Measurements from ENCODE around the gene RAG1. TPM values are rescaled to one million over a fixed set of nuclear protein-coding genes. Genes with fewer than 3 reads are reported as not detected.

Gene RAG1
- total RNA-seq, 4 donors from 2014 or later, result 0.60 to 3.2 (median 1.5) TPM

DNA sequence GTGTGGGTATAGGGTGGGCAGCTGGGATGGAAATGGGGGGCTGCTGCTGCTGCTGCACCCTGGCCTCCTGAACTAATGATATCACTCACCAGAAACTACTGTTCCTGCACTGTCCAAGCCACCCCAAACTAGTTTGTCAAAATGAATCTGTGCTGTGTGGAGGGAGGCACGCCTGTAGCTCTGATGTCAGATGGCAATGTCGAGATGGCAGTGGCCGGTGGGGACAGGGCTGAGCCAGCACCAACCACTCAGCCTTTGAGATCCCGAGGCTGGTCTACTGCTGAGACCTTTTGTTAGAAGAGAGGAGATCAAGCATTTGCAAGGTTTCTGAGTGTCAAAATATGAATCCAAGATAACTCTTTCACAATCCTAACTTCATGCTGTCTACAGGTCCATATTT is 1.3 kb downstream of the RAG1 start:
- in situ Hi-C loops (cut with MboI; ENCODE audit: low pct_ligation_motif_present in 1 of 4, low pct_unique_long_range_greater_than_20kb in 1 of 4, low sequenced_read_pairs in 3 of 4) (loop anchor here (10.0 kb wide), 2 partner anchors 106 to 176 kb away; no protein-coding TSS in a partner anchor), intact Hi-C loops (cut with DNase I; ENCODE audit: low total_unique reads) (no loop called here)
- TF ChIP-seq EP300 (IDR thresholded peaks at IDR 0.05; ENCODE audit: low read depth), result no peak
- TF ChIP-seq, protein P1, sequence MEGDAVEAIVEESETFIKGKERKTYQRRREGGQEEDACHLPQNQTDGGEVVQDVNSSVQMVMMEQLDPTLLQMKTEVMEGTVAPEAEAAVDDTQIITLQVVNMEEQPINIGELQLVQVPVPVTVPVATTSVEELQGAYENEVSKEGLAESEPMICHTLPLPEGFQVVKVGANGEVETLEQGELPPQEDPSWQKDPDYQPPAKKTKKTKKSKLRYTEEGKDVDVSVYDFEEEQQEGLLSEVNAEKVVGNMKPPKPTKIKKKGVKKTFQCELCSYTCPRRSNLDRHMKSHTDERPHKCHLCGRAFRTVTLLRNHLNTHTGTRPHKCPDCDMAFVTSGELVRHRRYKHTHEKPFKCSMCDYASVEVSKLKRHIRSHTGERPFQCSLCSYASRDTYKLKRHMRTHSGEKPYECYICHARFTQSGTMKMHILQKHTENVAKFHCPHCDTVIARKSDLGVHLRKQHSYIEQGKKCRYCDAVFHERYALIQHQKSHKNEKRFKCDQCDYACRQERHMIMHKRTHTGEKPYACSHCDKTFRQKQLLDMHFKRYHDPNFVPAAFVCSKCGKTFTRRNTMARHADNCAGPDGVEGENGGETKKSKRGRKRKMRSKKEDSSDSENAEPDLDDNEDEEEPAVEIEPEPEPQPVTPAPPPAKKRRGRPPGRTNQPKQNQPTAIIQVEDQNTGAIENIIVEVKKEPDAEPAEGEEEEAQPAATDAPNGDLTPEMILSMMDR (IDR thresholded peaks at IDR 0.05), result no peak
- TF ChIP-seq POLR2A (IDR thresholded peaks at IDR 0.05), result no peak
- no peak for TF ChIP-seq POLR2AphosphoS5 (IDR thresholded peaks at IDR 0.05)

GRCh38 chr11:36574486-36574885 is 6.7 kb downstream of the RAG1 start:
- WGBS, 2 donors (ENCODE audit: low coverage in 1 of 2), result 82 to 98% methylated on average over 5 to 8 of the region's 8 CpGs
- in situ Hi-C loops (cut with MboI; ENCODE audit: low pct_ligation_motif_present in 1 of 4, low pct_unique_long_range_greater_than_20kb in 1 of 4, low sequenced_read_pairs in 3 of 4) (loop anchor here in 1 of 4 donors (10.0 kb wide), 1 partner anchor 100 kb away; no protein-coding TSS in a partner anchor), intact Hi-C loops (cut with DNase I; ENCODE audit: low total_unique reads) (loop anchor here (5.0 kb wide), 1 partner anchor 1048 kb away; no protein-coding TSS in a partner anchor)

More for the DNA sequence above, 1.3 kb downstream of the RAG1 start:
- Histone ChIP-seq H3K27me3 (no peaks in the 10 kb centered on the region), H3K27ac (no peak overlapping the region), H3K36me3 (no peaks in the 10 kb centered on the region), H3K4me3 (no peak overlapping the region), H3K4me1 (peaks cover 0 to 5% (median 3%) of the 10 kb centered on the region in 4 donors), H3K9me3 (no peaks in the 10 kb centered on the region)
- DNase-seq, result no peak
- WGBS, 2 donors (ENCODE audit: low coverage in 1 of 2), result 71% methylated on average over 4 of the region's 4 CpGs; no CpG with 5 or more reads in 1 of the 2 donors

DNA sequence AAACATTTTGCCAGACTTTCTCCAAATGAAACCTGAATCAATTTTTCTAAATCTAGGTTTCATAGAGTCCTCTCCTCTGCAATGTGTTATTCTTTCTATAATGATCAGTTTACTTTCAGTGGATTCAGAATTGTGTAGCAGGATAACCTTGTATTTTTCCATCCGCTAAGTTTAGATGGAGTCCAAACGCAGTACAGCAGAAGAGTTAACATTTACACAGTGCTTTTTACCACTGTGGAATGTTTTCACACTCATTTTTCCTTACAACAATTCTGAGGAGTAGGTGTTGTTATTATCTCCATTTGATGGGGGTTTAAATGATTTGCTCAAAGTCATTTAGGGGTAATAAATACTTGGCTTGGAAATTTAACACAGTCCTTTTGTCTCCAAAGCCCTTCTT is 9.6 kb downstream of the RAG1 start:
- Histone ChIP-seq H3K9me3 (no peaks in the 10 kb centered on the region), H3K4me1 (no peaks in the 10 kb centered on the region), H3K27ac (peak overlapping the region in 2 of 4 donors; percentile 22 to 26), H3K36me3 (no peaks in the 10 kb centered on the region), H3K27me3 (no peaks in the 10 kb centered on the region), H3K4me3 (no peak overlapping the region)
- 63 to 64% methylated on average over 2 of the region's 2 CpGs for WGBS, 2 donors (ENCODE audit: low coverage in 1 of 2)
- TF ChIP-seq, protein P1 (IDR thresholded peaks at IDR 0.05), result no peak
- DNase-seq, result no peak
- intact Hi-C loops (cut with DNase I; ENCODE audit: low total_unique reads), result no loop called here
- in situ Hi-C loops (cut with MboI; ENCODE audit: low pct_ligation_motif_present in 1 of 4, low pct_unique_long_range_greater_than_20kb in 1 of 4, low sequenced_read_pairs in 3 of 4), result loop anchor here in 1 of 4 donors (10.0 kb wide), 1 partner anchor 97 kb away; no protein-coding TSS in a partner anchor

More at GRCh38 chr11:36574486-36574885, 6.7 kb downstream of the RAG1 start:
- H3K27me3 ChIP-seq, result no peaks in the 10 kb centered on the region
- TF ChIP-seq POLR2A (IDR thresholded peaks at IDR 0.05) (no peak), POLR2AphosphoS5 (IDR thresholded peaks at IDR 0.05) (no peak), EP300 (IDR thresholded peaks at IDR 0.05; ENCODE audit: low read depth) (no peak)
- TF ChIP-seq, protein P1 (IDR thresholded peaks at IDR 0.05), result no peak
- H3K4me1 ChIP-seq, result no peaks in the 10 kb centered on the region
- no peaks in the 10 kb centered on the region for H3K36me3 ChIP-seq
- H3K9me3 ChIP-seq, result no peaks in the 10 kb centered on the region
- no peak overlapping the region for H3K4me3 ChIP-seq
- DNase-seq, result no peak
- no peak overlapping the region for H3K27ac ChIP-seq

GRCh38 chr11:36577859-36578258 is 10.1 kb downstream of the RAG1 start:
- Histone ChIP-seq H3K27ac (peak overlapping the region in 2 of 4 donors; percentile 22 to 26), H3K4me3 (no peak overlapping the region), H3K4me1 (no peaks in the 10 kb centered on the region), H3K36me3 (no peaks in the 10 kb centered on the region), H3K27me3 (no peaks in the 10 kb centered on the region), H3K9me3 (no peaks in the 10 kb centered on the region)
- 50 to 73% methylated on average over 2 of the region's 2 CpGs for WGBS, 2 donors (ENCODE audit: low coverage in 1 of 2)
- DNase-seq, result no peak
- intact Hi-C loops (cut with DNase I; ENCODE audit: low total_unique reads), result no loop called here
- in situ Hi-C loops (cut with MboI; ENCODE audit: low pct_ligation_motif_present in 1 of 4, low pct_unique_long_range_greater_than_20kb in 1 of 4, low sequenced_read_pairs in 3 of 4), result loop anchor here in 1 of 4 donors (10.0 kb wide), 1 partner anchor 97 kb away; no protein-coding TSS in a partner anchor
- TF ChIP-seq, protein P1 (IDR thresholded peaks at IDR 0.05), result no peak
- TF ChIP-seq EP300 (IDR thresholded peaks at IDR 0.05; ENCODE audit: low read depth) (no peak), POLR2AphosphoS5 (IDR thresholded peaks at IDR 0.05) (no peak), POLR2A (IDR thresholded peaks at IDR 0.05) (no peak)
